HepG2 (cell line): ENCODE data around the gene TOPBP1. TPM values are rescaled to one million over a fixed set of nuclear protein-coding genes. Genes with fewer than 3 reads are reported as not detected.
A peak's percentile ranks its signal among the peaks of the same experiment; 100 is the strongest.

ENCODE experiments used
- ARNT2 ChIP-seq: sonication (generic); formaldehyde crosslinking; IDR thresholded peaks from 2 replicates; pipeline ENCODE4 v1.8.0; 2022; ENCODE audit warnings: mild to moderate bottlenecking, low read depth, missing genetic modification reagents, moderate library complexity
- ATF1 ChIP-seq: IDR thresholded peaks from 2 replicates; pipeline ENCODE4 v1.6.1; 2016; ENCODE audit warnings: mild to moderate bottlenecking, control low read depth
- BCL3 ChIP-seq: sonication (generic); formaldehyde crosslinking; IDR thresholded peaks from 2 replicates; pipeline ENCODE4 v1.5.1; 2020; ENCODE audit warnings: mild to moderate bottlenecking, missing genetic modification reagents, moderate library complexity
- CREBL2 ChIP-seq: sonication (generic); formaldehyde crosslinking; IDR thresholded peaks from 2 replicates; pipeline ENCODE4 v1.8.1; 2023; ENCODE audit warnings: missing genetic modification reagents, mild to moderate bottlenecking, borderline replicate concordance
- FOXA3 ChIP-seq: IDR thresholded peaks from 2 replicates; pipeline ENCODE4 v1.6.1; 2016; ENCODE audit warnings: missing genetic modification reagents, missing compliant biosample characterization
- FOXC1 ChIP-seq: sonication (generic); formaldehyde crosslinking; IDR thresholded peaks from 2 replicates; pipeline ENCODE4 v1.8.0; 2022; ENCODE audit warnings: mild to moderate bottlenecking, missing genetic modification reagents, borderline replicate concordance
- GABPB1 ChIP-seq: IDR thresholded peaks from 2 replicates; pipeline ENCODE4 v1.6.1; 2016; ENCODE audit warnings: mild to moderate bottlenecking, missing genetic modification reagents, moderate library complexity, missing compliant biosample characterization
- HDAC2 ChIP-seq: sonication (generic); formaldehyde crosslinking; IDR thresholded peaks from 2 replicates; pipeline ENCODE4 v1.4.0; 2020; ENCODE audit warnings: missing genetic modification reagents
- HOXA5 ChIP-seq: sonication (generic); formaldehyde crosslinking; IDR thresholded peaks from 2 replicates; pipeline ENCODE4 v1.4.0; 2020; ENCODE audit warnings: missing genetic modification reagents
- MBD4 ChIP-seq: IDR thresholded peaks from 2 replicates; pipeline ENCODE4 v1.6.1; 2012; ENCODE audit warnings: low read length, inconsistent platforms, borderline replicate concordance
- MEIS1 ChIP-seq: sonication (generic); formaldehyde crosslinking; IDR thresholded peaks from 2 replicates; pipeline ENCODE4 v1.9.0; 2021; ENCODE audit warnings: mild to moderate bottlenecking, missing genetic modification reagents, moderate library complexity, borderline replicate concordance
- POGZ ChIP-seq: sonication (generic); formaldehyde crosslinking; IDR thresholded peaks from 2 replicates; pipeline ENCODE4 v1.4.0; 2020; ENCODE audit warnings: mild to moderate bottlenecking, missing genetic modification reagents
- REL ChIP-seq: sonication (generic); formaldehyde crosslinking; conservative IDR thresholded peaks from 2 replicates; pipeline ENCODE4 v1.8.0; 2022; ENCODE audit warnings: mild to moderate bottlenecking, missing genetic modification reagents, moderate library complexity
- SATB2 ChIP-seq: sonication (generic); formaldehyde crosslinking; IDR thresholded peaks from 2 replicates; pipeline ENCODE4 v1.5.0; 2020; ENCODE audit warnings: missing genetic modification reagents
- THAP11 ChIP-seq: IDR thresholded peaks from 2 replicates; pipeline ENCODE4 v1.6.1; 2016; ENCODE audit warnings: missing biosample characterization, missing genetic modification reagents
- ZBTB25 ChIP-seq: IDR thresholded peaks from 2 replicates; pipeline ENCODE4 v1.6.1; 2018; ENCODE audit warnings: missing genetic modification reagents
- ZBTB8A ChIP-seq: sonication (generic); formaldehyde crosslinking; IDR thresholded peaks from 2 replicates; pipeline ENCODE4 v1.4.0; 2020; ENCODE audit warnings: mild to moderate bottlenecking, low read depth, missing genetic modification reagents, borderline replicate concordance
- ZFP36L2 ChIP-seq: sonication (generic); formaldehyde crosslinking; IDR thresholded peaks from 2 replicates; pipeline ENCODE4 v1.4.0; 2020; ENCODE audit warnings: missing genetic modification reagents
- ZNF17 ChIP-seq: sonication (generic); formaldehyde crosslinking; IDR thresholded peaks from 2 replicates; pipeline ENCODE4 v1.5.0; 2020; ENCODE audit warnings: mild to moderate bottlenecking, missing genetic modification reagents
- ZNF296 ChIP-seq: sonication (generic); formaldehyde crosslinking; conservative IDR thresholded peaks from 2 replicates; pipeline ENCODE4 v1.5.0; 2020; ENCODE audit warnings: mild to moderate bottlenecking, missing genetic modification reagents
- ZNF503 ChIP-seq: sonication (generic); formaldehyde crosslinking; IDR thresholded peaks from 2 replicates; pipeline ENCODE4 v1.4.0; 2020; ENCODE audit warnings: missing genetic modification reagents
- ZNF639 ChIP-seq: conservative IDR thresholded peaks from 2 replicates; pipeline ENCODE4 v1.6.1; 2018; ENCODE audit warnings: missing genetic modification reagents
- ZNF674 ChIP-seq: sonication (generic); formaldehyde crosslinking; IDR thresholded peaks from 2 replicates; pipeline ENCODE4 v1.5.0; 2020; ENCODE audit warnings: low read depth, mild to moderate bottlenecking, missing genetic modification reagents
- ZNF878 ChIP-seq: sonication (generic); formaldehyde crosslinking; IDR thresholded peaks from 2 replicates; pipeline ENCODE4 v1.8.1; 2023; ENCODE audit warnings: mild to moderate bottlenecking, missing genetic modification reagents, moderate library complexity
- polyA plus RNA-seq, 8 experiments: library from polyadenylated mRNA; depleted of rRNA in 3 of 8; stranded (reverse) in 7 of 8; unstranded in 1 of 8; fragments of >200 nt; fragmentation: Illumina TruSeq in 4 of 8; extraction: Trizol in 4 of 8; gene quantifications; 2 replicates each; pipeline versions ENCODE4 v1.2.1 to v1.2.3, GENCODE V29; 2011 to 2016; ENCODE audit warnings: low read depth in 4 of 8, missing spikeins in 1 of 8, mixed read lengths in 1 of 8; ENCODE audit not compliant: insufficient read depth in 1 of 8
- total RNA-seq, 5 experiments: library from RNA; depleted of rRNA; stranded (reverse); fragments of >200 nt; fragmentation: Illumina TruSeq; extraction: Trizol; gene quantifications; 2 replicates each; pipeline ENCODE4 v1.2.3, GENCODE V29; 2016; ENCODE audit warnings: low read depth in 1 of 5

TOPBP1 gene
- total and polyA plus RNA-seq, 2 of the 13 experiments (the other 11 are each of a cell fraction or from before 2014, with no cell fraction given): 24.3 to 42.9 TPM

GRCh38 chr3:133676336-133677118 lies 14.8 kb upstream of the TOPBP1 start (continued):
- TF ChIP-seq HOXA5 (no peak), ARNT2 (CRISPR knock-in tag) (no peak), ATF1 (CRISPR knock-in tag) (no peak), MEIS1 (no peak), ZFP36L2 (CRISPR knock-in tag) (no peak), REL (CRISPR knock-in tag) (no peak), ZBTB25 (CRISPR knock-in tag) (no peak), THAP11 (CRISPR knock-in tag) (no peak), CREBL2 (no peak), GABPB1 (no peak), SATB2 (CRISPR knock-in tag) (no peak), ZBTB8A (CRISPR knock-in tag) (no peak), ZNF296 (CRISPR knock-in tag) (no peak), ZNF878 (CRISPR knock-in tag) (no peak), ZNF17 (CRISPR knock-in tag) (no peak), MBD4 (no peak), FOXA3 (CRISPR knock-in tag) (no peak), FOXC1 (CRISPR knock-in tag) (0 out of 2 replicates have a peak, but pooled peaks have one; percentile 37), ZNF639 (CRISPR knock-in tag) (no peak), POGZ (CRISPR knock-in tag) (no peak), HDAC2 (CRISPR knock-in tag) (no peak), ZNF503 (CRISPR knock-in tag) (no peak), ZNF674 (CRISPR knock-in tag) (no peak), BCL3 (no peak)
